Daoy (cell line): ENCODE data around the gene FBXW8. TPM values are rescaled to one million over a fixed set of nuclear protein-coding genes. Genes with fewer than 3 reads are reported as not detected.

Experiments
- DNase-seq: peaks from one replicate; pipeline ENCODE4 v3.0.0-alpha.2; 2015; ENCODE audit warnings: low read depth
- total RNA-seq: library from RNA; depleted of rRNA; stranded (reverse); fragments of >200 nt; shearing (Covaris generic); gene quantifications from 2 replicates; pipeline ENCODE4 v1.2.3, GENCODE V29; 2014

FBXW8 gene
- total RNA-seq, 1 experiment from 2014 or later = 14.6 TPM

DNA sequence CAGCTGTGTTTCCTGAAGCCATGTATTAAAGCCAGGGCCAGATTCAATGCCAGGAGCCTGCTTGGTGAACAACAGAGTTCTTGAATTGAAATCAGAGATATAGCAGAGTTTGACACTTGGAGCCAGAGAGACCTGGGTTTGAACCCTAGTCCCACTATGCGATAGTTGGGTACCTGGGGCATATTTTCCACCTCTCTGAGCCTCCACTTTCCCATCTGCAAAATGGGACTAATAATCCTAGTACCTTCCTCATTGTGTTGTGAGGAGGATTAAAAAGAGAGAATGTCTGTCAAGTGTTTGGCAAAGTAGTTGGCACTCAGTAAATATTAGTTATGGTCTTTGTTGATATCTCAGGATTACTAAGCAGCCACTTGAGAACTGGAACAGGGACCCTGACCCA lies 23.5 kb upstream of the FBXW8 start:
- no peak for DNase-seq

DNA sequence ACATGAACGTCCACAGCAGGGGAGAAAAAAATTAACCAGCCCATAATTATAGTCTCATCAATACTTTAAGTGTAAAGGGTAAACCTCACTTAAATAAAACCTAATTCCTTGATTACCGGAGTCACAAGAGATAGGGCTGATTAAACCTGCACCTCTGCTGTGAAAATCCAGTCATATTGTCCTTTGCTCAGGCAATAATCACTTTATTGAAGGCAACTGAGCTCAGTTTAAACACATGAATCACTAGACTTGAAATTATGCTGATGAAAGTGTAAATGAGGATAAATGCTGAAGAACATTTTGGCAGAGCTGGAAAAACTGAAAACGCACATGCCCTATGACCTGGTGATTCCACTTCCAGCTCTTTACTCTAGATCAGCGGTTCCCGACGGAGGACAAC lies 22.9 kb upstream of the FBXW8 start:
- no peak for DNase-seq

DNA sequence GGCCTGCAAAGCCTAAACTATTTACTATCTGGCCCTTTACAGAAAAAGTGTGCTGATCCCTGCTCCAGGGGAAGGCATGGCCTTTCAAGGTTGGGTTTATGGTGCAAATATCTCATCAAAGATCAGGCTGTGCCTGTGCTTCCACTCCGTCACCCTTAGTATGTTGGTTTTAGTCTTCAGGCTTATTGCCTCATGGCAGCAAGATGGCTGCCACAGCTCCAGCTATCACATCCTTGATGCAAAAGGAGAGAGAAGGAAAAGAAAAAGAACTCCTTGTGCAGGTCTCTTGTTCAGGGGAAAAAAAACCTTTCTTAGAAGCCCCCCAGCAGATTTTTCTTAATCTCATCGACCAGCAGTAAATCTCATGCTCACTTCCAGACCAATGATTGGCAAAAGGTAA lies 20.4 kb upstream of the FBXW8 start:
- no peak for DNase-seq

DNA sequence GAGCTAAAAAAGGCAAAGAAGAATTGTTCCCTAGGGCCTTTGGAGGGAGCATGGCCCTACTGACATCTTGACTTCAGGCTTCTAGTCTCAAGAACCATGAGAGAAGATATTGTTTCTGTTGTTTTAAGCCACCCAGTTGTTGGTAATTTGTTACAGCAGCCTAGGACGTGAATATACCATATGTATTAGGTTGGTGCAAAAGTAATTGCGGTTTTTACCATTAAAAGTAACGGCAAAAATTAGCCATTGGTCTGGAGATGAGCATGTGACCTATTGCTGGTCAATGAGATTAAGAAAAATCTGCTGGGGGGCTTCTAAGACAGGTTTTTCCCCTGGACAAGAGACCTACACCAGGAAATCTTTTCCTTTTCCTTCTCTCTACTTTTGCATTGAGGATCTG lies 19.7 kb upstream of the FBXW8 start:
- DNase-seq = no peak

DNA sequence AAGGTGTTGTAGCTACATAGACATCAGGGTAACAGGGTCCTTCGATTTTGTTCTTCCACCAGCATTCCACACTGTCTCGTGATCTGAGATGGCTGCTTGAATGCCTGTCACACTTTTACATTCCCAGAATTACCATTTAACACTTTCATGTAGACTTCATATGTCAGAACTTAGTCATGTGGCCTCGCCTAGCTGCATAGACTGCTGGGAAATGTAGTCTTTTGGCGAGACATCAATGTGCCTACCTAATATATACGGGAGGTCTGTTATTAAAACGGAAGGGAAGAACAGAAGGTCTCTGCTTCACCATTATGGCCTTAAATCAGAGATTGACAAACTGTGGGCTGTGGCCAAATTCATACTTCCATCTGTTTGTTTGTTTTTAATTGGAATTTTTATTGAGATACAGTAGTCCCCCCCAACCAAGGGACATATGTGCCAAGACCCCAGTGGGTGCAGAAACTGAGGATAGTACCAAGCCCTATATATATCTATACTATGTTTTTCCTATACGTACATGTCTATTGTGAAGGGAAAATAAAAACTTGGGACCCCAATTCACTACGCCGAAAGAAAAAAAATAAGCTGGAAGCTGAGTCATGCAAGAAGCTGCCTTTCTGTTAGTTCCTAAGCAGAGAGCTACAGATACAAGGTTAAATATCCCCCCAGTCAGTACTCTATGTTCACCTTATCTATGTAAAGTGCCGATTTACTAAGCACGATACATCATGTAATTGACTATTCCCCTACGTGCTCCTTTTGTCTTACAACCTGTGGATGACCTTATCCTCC lies 18.2 kb upstream of the FBXW8 start:
- peak; percentile 33 for DNase-seq

DNA sequence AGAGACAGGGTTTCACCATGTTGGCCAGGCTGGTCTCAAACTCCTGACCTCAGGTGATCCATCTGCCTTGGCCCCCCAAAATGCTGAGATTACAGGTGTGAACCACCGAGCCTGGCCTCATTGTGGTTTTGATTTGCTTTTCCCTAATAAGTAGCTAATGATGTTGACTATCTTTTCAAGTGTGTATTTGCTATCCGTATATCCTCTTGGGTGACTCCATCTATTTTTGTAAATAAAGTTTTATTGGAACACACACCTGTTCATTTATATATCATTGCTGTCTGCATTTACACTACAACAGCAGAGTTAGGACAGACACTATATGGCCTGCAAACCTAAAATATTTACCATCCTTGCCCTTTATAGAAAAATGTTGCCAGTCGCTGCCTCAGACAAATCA lies 15.8 kb upstream of the FBXW8 start:
- no peak for DNase-seq

DNA sequence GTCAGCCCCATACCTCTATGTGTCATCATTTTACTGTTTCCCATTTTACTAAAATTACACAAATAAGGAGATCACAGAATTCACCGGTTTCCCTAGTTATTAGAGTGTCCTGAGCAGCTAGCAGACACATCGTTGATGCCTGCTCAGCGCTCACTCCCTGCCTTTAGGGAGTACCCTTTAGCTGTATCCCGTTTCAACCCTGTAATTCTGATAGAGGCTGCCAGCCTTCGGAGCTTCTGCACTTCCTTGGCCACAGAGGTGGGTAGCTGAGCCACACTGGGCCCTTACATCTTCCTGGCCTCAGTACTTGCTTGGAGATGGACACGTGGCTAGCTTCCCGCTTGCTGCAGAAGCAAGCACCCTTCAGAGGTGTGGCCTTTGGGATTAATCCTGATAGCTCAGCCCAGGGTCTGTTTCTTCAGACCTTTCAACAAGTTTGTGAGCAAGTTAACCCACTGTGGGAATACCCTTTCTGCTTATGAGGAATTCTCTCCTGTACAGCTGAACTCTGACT lies 14.3 kb upstream of the FBXW8 start:
- no peak for DNase-seq

DNA sequence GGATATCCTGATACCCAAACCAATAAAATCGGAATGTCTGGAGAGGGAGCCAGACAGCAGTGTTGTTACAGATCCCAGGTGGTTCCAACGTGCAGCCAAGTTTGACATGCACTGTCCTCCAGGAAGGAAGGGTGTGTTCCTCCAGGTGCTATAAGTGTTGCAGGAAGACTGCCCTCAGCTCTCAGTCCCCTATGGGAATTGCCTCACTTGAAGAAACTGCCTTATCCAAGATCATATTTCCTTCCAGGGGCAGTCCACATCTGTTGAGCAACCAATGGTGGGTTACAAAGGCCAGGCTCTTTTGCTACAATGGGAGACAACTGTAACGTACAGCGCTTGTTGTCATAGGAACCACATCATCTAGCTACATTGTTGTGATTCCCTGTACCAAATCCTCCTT lies 13.3 kb upstream of the FBXW8 start:
- DNase-seq = no peak

DNA sequence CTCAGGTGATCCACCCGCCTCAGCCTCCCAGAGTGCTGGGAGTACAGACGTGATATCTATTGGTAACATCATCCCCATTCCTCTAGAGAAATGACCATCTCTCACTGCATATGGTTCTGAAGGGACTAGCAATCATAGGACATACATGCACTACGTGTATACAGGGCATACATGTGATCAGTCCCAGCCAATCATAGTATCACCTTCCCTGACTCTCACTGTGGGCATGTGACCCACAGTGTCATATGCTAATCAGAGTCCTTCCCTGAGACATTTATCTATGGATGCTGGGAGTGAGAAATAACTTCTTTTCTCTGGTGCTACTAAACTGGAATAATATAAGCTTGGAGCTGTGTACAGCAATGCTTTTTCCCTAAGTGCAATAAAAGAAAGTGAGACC lies 12.1 kb upstream of the FBXW8 start:
- DNase-seq = peak; percentile 28

DNA sequence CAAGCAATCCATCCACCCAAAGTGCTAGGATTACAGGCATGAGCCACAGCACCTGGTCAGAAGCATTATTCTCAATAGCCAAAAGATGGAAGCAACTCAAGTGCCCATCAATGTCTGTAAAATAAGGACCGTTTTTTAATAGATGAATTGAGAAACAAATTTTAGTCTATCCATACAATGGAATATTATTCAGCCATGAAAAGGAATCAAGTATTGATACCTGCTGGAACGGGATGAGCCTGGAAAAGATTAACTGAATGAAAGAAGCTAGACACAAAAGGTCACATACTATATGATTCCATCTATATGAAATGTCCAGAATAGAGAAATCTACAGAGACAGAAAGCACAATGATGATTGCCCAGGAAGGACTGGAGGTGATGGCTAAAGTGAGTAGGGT lies 9.1 kb upstream of the FBXW8 start:
- no peak for DNase-seq

DNA sequence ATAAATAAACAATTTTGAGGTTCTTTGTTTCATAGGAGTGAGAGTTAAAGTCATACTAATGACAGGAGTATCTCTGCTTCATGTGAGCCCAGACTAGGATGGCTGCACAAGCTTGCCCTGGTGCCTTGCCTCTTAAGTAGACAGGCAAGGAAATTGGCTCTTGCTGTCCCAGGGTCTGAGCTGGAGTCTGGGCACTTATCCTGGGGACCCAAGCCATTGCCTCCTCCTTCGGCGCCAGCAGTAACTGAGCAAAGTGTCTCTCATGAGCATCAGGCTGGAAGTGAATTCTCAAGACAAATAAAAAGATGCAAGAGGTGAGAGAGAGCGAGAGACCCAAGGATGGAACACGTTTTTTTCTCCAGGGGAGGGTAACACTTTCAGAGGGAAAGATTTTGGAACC lies 6.9 kb upstream of the FBXW8 start:
- DNase-seq = no peak

DNA sequence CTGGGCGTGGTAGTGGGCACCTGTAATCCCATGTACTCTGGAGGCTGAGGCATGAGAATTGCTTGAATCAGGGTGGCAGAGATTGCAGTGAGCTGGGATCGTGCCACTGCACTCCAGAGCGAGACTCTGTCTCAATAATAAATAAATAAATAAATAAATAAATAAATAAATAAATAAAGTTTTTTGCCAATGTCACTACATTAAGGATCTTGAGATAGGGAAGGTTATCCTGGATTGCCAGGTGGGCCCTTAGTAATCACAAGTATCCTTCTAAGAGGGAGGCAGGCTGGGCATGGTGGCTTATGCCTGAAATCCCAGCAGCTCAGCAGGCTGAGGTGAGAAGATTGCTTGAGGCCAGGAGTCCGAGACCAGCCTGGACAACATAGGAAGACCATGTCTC lies 4.5 kb upstream of the FBXW8 start:
- DNase-seq = no peak

DNA sequence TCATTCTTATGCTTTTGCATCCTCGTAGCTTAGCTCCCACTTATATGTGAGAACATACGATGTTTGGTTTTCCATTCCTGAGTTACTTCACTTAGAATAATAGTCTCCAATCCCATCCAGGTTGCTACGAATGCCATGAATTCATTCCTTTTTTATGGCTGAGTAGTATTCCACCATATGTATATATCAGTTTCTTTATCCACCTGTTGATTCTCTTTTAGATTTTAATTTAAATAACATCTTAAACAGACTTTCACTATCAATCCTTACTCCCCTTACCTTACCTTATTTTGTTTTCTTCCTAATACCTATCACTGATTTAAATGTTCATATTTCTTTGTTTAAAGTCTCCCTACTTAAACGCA lies 488 bp upstream of the FBXW8 start:
- DNase-seq = no peak

DNA sequence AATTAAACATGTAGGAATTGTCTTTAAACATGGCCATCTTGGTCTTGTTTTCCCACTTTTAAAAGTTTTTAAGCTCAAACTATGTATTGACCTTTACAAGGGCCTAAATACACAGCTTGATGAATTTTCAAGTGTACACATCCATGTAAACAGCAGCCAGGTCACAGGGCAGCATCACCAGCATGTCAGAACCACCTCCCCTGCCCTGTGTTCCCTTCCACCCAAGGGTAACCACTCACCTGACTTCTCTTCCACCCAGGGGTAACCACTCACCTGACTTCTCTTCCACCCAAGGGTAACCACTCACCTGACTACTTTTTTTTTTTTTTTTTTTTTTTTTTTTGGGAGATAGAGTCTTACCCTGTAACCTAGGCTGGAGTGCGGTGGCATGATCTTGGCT lies 4.6 kb downstream of the FBXW8 start:
- no peak for DNase-seq

DNA sequence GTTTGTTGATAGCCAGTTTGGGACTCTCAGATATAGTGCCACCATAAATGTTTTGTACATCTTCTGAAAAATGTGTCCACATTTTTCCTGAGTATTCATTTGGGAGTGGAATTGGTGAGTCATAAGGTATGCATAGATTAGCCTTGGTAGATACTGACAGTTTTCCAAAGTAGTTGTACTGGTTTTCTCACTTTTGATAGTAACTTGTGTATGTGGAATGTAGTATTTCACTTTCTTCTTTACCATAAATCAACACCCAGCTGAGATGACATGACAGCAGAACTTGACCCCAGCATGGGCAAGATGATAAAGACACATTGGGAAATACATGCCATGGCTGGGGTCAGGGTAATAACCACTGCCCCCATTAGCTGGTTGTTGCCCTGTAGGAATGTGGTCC lies 5.4 kb downstream of the FBXW8 start:
- DNase-seq = no peak

DNA sequence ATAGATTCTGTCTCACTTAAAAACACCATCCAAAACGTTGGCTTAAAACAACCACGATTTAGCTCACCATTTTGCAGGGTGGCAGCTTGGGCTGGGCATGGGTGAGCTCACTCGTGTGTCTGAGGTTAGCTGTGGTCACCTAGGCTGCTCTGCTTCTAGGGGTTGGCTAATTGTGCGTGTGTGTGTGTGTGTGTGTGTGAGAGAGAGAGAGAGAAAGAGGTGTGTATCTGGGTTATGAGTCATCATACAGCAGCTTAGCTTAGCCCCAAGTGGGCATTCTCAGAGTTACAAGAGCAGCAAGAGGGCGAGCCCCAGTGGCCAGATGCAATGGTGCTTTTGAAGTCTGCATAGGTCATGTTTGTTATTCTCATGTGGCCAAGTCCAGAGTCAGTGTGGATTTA lies 6.0 kb downstream of the FBXW8 start:
- DNase-seq = peak; percentile 81

DNA sequence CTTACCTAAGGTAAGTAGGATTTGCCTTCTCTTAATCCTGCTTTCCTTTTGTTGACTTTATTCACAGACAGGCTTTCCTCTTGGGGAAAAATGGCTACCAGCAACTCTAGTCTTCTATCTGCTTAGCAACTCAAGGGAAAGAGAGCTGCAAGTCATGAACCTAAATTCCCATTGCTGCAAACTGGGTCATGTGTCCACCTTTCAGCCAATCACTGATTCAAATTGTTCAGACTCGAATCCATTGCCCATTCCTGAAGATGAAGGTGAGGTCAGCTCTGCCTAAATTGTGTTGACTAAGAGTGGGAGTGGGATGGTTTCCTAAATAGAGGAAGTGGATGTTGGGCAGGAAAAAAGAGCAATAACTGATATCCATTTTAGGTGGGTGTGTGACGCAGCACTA lies 7.7 kb downstream of the FBXW8 start:
- DNase-seq = no peak

DNA sequence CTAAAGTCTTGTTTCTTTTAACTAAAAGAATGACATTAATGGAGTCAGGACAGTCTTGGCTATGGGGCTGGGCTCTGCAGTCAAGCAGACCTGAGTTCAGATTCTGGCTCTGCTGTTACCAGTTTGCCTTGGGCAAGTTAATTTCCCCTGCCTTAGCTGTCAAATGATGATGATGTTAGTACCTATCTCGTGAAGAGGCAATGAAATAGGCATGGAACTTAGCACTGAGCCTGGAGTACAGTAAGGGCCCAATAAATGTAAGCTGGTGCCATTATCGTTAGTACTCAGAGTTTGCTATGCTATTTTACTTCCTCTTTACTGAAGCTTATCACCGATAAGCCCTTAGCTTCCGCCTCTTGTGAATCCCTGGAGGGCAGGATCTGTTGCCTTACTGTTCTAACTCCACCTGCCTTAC lies 8.5 kb downstream of the FBXW8 start:
- DNase-seq = no peak

DNA sequence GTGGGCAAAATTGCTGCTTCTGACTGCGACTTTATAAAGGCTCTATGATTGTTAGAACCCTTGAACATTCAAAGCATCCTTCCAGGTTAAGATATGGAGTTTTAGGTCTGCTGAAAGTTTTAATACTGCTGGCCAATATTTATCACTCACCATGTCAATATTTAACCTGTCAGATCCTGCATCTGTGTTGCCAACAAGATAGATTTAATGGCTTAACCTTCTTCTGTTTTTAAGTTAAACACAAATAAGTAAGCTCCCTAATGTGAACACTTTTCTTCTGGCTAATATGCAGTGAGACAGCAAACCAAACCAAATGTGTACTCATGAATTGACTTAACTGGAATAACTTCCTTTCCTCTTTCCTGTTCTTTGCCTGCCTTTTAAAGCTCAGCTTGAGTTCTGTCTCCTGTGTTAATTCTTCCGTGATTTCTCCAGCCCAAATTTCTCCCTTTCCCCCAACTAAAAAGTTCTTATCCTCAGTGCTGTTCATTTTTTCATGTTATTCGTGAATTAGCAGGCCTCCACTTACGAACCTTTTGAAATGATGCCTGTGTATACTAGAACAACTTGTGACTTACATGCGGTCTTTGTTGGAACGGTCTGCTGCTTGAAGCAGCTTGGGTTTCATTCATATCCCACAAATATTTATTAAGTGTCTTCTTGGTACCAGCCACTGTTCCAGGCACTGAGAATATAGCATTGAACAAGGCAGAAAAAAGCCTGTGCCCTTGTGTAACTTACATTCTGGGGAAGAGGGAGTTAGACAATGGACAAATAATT lies 9.1 kb downstream of the FBXW8 start:
- DNase-seq = no peak

DNA sequence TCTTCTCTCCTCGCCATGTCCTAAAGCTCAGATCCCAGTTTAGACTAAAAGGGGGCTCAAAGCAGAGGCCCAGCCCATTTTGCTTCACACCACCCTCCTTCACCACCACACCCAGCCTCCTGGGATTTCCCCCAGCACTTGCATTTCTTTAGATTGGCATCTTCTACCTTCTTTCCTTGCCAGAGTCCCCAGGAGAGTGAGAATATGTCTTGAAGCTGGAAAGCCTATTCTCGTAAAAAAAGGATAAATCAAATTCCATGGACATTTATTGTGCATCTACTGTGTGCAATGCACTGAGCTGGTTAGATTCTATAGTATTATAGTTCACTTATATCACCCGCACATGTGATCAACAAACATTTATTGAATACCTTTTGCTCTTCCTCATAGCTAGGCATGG lies 10.2 kb downstream of the FBXW8 start:
- no peak for DNase-seq

DNA sequence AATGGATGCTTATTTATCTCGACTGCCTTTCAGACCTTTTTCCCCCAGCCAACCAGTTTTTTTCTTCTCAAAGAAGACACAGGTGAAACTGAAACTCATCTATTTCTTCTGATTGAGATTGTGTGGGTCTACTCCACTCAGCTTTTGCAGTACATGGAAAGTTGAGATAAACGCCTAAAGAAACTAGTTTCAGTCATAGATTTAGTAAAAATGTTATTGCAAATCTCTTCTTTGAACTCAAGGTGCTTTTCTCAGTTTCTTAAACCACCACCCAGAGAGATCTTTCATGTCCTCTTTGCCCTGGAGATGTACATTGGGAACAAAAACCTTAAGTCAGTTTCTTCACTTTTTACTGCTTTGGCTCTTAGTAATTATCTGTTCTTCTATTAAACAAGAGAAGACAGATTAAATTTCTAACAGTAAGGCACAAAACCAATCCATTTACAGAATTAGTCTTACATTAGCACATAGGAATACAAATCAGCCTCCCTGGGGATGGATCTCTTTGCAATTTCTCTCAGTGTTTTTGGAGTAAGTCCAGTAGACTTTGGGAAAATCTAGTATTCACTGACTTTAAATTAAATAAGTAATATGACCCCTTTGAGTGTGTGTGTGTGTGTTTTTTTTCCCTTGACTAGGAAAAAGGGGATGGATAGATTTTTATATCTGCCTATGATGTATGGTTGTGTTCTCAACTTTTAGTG lies 11.6 kb downstream of the FBXW8 start:
- DNase-seq = no peak

DNA sequence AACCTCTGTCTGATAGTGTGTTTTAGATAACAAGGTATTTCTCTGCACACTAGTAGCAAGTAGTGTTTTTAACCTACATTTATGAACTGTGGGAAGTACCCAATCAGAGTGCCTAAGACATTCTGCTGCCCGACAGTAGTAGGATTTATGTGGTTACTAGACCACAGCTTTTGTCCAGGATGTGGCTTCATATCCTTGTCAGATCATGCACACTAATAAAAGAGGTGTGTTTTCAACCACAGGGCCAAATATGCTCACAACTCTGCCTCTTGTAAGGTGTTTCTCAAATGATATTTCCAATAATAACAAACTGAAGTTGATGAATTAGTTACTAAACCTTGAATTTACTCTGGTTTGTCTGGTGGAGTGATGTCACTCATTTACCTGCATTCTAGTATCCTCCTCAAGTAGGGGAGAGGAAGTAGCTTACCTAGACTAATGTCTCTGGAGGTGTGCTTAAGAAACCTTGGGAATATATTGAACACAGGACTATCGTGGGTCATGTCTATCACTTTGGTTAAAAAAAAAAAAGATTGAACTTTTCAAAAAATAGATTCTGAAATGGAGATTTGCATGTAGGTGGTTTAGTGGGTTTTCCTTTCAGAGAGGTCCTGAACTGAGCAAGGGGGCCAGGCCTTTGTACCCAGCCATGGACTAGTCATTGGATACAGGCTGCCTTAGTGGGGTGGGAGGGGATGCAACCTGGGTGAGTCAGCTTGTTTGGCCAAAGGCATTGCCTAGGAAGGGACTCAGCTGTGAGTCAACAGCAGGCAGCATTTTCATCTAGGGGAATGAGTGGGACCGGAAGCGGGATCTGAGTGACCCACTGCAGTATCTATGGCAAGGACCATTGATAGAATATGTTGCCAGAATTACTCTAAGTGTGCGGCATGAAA lies 14.1 kb downstream of the FBXW8 start:
- DNase-seq = peak; percentile 91
